ENCODE results near the gene ACTRT3. TPM values are rescaled to one million over a fixed set of nuclear protein-coding genes. Genes with fewer than 3 reads are reported as not detected.

ACTRT3 gene
- 6.2 and 7.1 TPM in 2 replicates for total RNA-seq

DNA sequence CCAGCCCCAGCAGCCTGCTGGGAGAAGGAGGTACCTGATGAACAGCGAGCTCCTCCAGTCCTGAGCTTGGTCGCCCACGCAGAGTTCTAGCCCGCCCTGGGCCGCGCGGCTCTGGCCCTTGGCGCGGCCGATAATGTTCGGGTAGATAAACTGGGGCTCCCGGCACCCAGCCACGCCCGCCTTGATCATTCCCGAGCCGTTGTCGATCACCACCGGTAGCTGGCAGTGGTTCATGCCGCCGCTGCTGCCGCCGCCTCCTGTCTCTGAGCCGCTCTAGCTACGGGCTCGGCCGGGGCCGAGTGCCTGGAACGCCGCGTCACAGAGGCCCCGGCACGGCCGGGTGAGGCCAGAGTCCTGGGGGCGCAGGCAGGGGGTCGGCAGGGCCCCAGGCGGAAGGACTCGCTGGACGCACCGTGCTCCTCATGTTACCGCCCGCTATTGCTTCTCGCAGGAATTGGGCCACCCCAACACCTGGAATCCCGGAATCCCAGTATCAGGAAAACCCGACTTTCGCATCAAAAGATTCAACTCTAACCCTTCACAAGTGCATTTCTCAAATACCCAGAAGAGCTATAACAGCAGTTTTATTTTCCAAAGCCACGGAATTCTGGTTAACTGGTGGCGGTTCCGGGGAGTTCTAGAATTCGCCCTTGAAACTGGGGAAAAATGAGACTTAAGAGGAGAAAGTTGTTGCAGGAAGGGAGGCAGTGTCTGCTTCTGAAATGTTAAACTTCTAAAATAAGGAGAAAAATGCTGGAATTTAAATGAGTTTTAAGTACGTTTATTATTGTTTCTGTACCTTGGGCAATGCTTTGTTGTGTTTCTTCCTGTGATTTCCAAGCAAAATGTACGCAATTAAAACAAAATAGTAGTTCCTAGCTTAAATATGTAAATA, at the start of gene ACTRT3:
ACTRT3 (minus strand) TSS at position 275 of the 895 bp plus-strand sequence; CDS start at position 234, 41 bp downstream.

DNA sequence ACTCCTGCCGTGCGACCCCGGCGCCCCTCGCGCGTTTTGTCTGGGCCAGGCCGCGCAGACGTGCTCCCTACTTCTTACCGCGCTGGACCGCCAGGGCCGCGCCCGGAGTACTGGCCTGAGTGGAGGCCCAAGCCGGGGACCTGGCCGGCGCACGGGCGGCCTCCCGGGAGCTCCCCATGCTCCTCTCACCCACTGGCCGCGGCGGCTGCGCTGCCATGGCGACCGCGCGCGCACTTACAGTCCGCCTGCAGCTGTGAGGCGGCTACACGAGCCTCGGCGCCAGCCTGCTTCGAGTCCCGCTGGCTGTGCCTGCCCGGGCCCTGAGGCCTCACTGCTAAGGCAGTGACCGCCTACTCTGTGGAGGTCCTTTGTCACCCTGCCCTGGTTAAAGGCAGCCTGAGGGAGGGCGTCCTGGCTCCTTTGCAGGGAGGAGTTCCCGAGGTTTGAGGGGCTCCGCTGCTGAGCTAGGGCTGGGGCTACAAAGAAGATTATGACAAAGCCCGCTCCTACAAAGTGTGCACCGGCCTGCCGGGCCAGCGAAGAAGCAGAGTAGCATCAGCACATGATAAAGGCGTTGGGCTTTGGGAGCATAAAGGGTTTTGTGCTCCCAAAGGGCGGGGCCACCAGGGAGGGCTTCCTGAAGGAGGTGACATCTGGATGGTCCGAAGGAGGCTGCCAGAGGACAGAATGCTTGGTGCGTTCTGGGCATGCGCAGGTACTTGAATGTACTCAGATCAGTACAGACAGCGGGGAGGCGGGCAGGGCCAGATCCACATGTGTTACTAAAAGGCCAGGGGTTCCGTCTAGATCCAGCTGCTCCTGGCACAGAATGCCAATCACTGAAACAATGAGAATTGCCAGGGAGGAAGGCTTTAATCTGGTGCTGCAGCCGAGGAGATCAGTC, 43.2 kb upstream of the ACTRT3 start, which contains the start of the genes LRRC34 and LRRIQ4:
LRRC34 (minus strand) TSS at position 573 of the 904 bp plus-strand sequence; CDS start at position 217, 356 bp downstream.
LRRIQ4 (plus strand) TSS at position 539 of the 904 bp plus-strand sequence. CDS start 9,052 bp downstream, outside the sequence.

DNA sequence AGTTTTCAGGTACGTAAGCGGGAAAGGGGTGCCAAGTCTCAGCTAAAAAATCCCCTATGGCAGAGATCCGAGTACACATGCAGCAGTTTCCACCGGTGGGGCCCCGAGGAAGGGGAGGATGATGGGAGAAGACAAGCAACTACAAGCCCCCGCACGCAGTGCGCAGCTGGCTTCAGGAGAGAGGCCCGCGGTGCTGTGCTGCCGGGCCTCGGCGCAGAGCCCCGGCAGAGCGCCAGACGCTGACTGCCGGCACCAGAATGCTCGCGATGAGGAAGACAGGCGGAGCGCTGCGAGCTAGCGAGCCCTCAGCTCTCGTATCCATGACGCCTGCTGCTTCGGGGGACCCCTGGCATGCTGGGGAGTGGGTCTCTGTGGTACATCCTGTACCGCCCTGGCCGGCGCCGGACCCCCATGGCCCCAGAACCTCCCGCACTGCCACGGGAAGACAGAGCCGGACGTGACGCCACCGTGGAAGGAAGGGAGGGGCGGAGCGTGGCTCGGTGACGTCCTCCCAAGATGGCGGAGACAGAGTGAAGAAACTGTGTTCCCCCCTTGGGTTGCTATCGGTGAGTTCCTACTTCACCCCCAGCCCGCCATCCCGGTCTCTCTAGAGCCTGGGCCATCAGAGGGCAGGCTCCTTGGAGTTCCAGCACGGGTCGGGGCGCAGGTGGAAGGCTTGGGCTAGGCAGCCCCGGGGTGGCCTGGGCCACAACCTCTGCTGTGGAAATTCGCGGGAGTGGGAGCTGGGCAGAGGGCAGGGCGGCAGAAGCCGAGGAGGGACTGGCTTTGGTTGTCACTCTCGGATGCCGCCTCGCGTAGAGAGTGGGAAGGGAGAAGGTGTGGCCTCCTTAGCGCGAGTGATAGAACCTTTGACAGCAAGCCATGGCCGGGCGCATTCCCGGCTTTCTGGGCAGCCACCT, 3.8 kb upstream of the ACTRT3 start, which contains the start of gene MYNN:
MYNN (plus strand) TSS at position 500 of the 920 bp plus-strand sequence. CDS start 900 bp downstream, outside the sequence.

DNA sequence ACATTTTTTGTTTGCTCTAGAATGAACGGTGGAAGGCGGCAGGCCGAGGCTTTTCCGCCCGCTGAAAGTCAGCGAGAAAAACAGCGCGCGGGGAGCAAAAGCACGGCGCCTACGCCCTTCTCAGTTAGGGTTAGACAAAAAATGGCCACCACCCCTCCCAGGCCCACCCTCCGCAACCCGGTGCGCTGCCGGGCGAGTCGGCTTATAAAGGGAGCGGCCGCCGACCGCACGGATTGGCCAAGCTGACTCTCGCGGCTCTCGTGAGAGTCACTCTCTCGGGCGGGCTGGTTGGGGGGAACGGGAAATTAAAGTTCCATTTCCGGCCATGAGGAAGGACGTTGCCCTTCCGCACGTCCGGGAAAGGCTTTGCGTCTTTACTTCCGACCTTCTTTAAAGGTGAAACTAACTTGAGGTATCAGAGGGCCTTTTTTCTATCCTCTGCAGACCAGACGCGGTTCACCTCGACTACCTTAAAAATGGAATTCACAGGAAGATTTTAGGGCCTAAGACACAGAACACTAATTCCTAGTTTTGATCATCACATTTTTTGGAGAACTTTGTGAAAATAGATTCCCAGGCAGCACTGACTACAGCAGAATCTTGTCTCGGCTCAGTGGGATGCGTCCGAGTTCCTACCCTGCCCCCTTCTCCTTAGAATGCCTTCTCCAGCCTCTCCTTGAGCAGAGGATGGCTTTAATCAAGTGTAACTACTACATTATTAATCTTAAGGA, 4.3 kb downstream of the ACTRT3 start, which contains the start of gene TERC:
TERC (minus strand) TSS at position 179 of the 731 bp plus-strand sequence.

Small RNAs within 50 kb of the gene (small RNA-seq; reads per million reads assigned to genes)
- gene RNU6-637P, result not detected

Other genes with a start within 250 kb of the ACTRT3 start
- not detected in 2 replicates for gene MECOM, start 105.8 kb downstream of the ACTRT3 start, total RNA-seq
- gene TERC, start 4.5 kb downstream of the ACTRT3 start, total RNA-seq, result 334 and 374 TPM in 2 replicates
- 19.6 and 23.9 TPM in 2 replicates for gene MYNN, start 3.8 kb upstream of the ACTRT3 start, total RNA-seq
- gene LRRIQ4, start 43.3 kb upstream of the ACTRT3 start, total RNA-seq, result under 0.01 TPM in 1 of 2 replicates, not detected in the other
- gene LRRC34, start 43.3 kb upstream of the ACTRT3 start, total RNA-seq, result 2.4 and 3.1 TPM in 2 replicates
- gene LRRC31, start 100.4 kb upstream of the ACTRT3 start, total RNA-seq, result not detected in 2 replicates
- gene SAMD7, start 142.0 kb upstream of the ACTRT3 start, total RNA-seq, result not detected in 2 replicates
- 18.8 and 22.3 TPM in 2 replicates for gene SEC62, start 197.2 kb upstream of the ACTRT3 start, total RNA-seq